ENCODE results near the gene ADK.

The ADK gene

GRCh38 chr10:74643596-74643975 is 492.6 kb downstream of the ADK start:
- in situ Hi-C loops (cut with MboI; ENCODE audit: low sequenced_read_pairs) = no loop called here

DNA sequence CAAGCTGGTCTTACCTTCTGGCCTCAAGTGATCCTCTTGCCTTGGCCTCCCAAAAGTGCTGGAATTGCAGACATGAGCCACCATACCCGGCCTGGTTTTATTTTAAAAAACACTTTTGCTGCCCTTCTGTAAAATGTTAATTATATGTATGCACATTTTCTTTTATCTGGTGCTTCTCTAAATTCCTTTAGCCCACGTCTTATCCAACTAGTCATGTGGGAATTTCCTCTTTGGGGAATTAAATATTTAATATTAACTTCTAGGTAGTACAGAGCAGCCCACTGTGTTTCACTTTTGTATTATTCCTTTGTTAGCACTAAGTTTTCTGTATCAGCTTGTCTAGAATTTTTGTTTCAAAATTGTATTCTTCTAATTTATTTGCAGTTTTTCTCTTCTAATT is 493.7 kb downstream of the ADK start:
- in situ Hi-C loops (cut with MboI; ENCODE audit: low sequenced_read_pairs) = no loop called here

GRCh38 chr10:74645692-74646091 is 494.7 kb downstream of the ADK start:
- in situ Hi-C loops (cut with MboI; ENCODE audit: low sequenced_read_pairs) = no loop called here

DNA sequence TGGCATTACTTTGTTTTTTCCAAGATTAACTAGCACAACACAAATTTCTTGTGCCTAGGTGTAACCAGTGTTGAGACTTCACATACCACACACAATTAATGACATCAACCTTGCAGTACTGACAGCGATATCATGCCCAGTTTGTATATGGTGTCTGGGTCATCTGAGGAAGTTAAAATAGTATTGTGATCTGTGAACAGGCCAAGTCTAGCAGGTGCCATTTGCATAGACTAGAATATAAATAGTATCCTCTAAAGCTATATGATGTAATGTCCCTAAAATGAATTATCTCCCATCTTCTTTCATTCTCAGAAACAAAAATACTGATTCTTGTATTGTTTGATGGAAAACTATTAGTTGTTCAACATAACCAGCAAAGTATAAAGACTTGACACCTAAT is 499.6 kb downstream of the ADK start:
- in situ Hi-C loops (cut with MboI; ENCODE audit: low sequenced_read_pairs) = no loop called here

GRCh38 chr10:74651565-74651964 is 500.5 kb downstream of the ADK start:
- in situ Hi-C loops (cut with MboI; ENCODE audit: low sequenced_read_pairs) = no loop called here

DNA sequence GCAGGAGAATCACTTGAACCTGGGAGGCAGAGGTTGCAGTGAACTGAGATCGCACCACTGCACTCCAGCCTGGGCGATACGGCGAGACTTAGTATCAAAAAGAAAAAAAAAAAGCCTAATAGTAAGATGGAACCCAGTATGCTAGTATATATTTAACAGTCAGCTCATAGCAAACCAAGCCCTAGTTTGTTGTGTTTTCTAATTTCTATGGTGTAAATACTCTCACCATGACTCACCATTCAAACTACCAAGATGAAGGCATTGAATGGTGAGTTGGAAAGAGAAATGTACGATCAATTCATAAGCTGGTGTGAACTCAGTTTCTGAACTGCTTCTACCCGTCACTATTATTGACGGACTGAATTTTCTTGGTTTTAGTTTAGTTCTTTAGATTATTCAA is 501.6 kb downstream of the ADK start:
- in situ Hi-C loops (cut with MboI; ENCODE audit: low sequenced_read_pairs) = no loop called here

DNA sequence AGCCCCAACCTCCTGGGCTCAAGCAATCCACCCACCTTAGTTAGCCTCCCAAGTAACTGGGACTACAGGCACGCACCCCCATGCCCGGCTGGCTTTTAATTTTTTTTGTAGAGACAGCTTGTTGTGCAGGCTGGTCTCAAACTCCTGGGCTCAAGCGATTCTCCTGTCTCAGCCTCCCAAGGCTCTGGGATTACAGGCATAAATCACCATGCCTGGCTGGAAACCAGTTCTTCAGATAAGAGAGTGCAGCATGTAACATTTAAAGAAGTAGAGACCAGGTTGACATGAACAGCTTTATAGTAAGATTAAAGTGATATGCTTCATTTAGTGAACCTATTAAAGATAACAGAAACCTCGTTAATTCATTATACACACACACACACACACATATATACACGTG is 507.5 kb downstream of the ADK start:
- in situ Hi-C loops (cut with MboI; ENCODE audit: low sequenced_read_pairs) = no loop called here

GRCh38 chr10:74662635-74663034 is 511.6 kb downstream of the ADK start:
- in situ Hi-C loops (cut with MboI; ENCODE audit: low sequenced_read_pairs) = no loop called here

- in situ Hi-C loops (cut with MboI; ENCODE audit: low sequenced_read_pairs) = no loop called here
These were observed 518.2 kb downstream of the ADK start for GRCh38 chr10:74669210-74669609.

DNA sequence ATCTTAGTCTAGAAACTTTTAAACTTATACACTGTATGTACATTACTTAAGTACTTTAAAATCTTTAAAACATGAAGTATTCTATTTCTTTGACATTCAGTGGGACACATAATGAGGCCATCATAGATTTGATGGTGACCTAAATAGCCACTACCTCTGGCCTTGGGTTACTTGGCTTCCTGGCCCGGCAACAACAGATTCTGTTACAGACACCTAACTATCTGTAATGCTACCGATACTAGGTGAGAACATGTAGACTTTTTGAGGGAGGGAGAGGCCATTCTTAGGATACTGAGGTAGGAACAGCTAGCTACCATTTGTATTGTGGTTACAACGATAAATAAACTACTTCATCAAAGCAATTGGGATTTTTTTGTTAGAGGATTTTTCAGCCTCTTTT is 520.7 kb downstream of the ADK start:
- in situ Hi-C loops (cut with MboI; ENCODE audit: low sequenced_read_pairs) = no loop called here

DNA sequence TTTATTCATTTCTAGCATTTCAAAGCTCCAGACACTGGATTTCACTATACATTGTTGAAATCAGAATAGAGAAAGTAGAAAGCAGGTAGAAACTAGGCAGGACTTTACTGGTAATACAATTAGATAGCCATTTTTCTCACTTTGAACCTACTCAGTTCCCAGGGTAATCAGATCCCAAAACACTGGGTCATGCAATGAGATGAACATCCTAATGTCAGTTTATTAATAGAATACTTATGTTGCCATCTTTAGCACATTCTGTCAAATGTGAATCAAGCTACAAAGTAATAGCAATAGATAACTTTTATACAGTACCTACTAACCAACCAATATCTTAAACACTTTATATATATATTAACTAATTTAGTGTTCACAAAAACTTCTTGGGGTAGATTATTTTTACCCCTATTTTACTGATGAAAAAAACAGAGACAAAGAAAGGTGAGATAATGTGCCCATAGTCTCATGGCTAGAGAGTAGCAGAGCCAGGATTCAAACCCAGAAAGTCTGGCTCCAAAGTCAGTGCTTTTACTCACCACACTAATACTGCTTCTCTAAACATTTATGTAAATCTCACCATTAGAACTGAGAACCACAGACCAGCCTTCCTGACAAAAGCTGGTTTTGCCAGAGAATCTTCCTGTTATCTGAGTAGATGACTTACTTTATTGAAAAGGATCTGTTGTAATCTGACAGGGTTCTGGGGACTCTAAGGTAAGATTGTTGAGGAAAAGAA is 521.6 kb downstream of the ADK start:
- in situ Hi-C loops (cut with MboI; ENCODE audit: low sequenced_read_pairs) = no loop called here

GRCh38 chr10:74674927-74675326 is 523.9 kb downstream of the ADK start:
- in situ Hi-C loops (cut with MboI; ENCODE audit: low sequenced_read_pairs) = no loop called here

DNA sequence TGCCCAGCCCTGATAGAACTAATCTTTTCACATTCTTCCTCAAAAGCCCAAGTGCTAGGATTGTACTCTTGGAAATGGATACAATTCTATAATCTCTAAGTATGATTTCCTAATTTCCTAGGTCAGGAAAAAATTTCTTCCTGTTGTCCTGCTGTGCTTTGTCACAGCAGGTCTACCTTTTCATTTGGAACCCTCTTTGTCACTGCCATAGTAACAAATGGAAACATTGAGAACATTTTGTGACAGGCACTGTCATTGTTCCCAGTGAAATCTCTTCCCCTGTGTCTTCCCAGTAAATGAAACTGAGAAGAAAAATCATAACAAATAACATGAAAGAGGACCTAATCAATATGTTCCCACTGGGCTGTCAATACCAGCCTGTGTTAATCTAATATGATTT is 524.5 kb downstream of the ADK start:
- in situ Hi-C loops (cut with MboI; ENCODE audit: low sequenced_read_pairs) = no loop called here

DNA sequence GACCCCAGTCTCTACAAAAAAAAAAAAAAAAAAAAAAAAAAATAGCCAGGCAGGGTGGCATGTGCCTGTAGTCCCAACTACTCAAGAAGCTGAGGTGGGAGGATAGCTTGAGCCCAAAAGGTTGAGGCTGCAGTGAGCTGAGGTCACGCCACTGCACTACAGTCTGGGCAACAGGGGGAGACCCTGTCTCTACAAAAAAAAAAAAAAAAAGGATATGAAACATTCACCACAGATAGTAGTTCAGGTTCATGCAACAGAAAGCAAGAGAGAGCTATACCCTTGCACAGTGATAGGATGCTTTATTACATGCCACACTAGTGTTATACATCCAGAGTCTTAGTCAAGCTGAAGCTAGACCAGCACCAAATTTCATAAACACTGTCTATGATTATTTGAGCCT is 526.9 kb downstream of the ADK start:
- in situ Hi-C loops (cut with MboI; ENCODE audit: low sequenced_read_pairs) = no loop called here

GRCh38 chr10:74681917-74682627 is 531.1 kb downstream of the ADK start:
- in situ Hi-C loops (cut with MboI; ENCODE audit: low sequenced_read_pairs) = no loop called here

- in situ Hi-C loops (cut with MboI; ENCODE audit: low sequenced_read_pairs) = no loop called here
These were observed 532.0 kb downstream of the ADK start for GRCh38 chr10:74683067-74683466.

GRCh38 chr10:74683621-74684364 is 532.8 kb downstream of the ADK start:
- in situ Hi-C loops (cut with MboI; ENCODE audit: low sequenced_read_pairs) = no loop called here

DNA sequence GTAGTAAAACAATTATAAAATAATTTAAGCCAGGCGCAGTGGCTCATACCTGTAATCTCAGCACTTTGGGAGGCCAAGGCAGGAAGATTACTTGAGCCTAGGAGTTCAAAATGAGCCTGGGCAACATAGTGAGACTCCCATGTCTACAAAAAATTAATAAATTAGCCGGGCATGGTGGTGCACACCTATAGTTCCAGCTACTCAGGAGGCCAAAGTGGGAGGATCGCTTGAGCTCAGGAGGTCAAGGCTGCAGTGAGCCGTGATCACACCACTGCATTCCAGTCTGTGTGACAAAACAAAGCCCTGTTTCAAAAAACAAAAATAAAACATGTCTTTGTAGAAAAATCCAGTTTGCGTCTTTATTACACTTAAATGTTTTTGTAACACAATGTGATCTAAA is 533.4 kb downstream of the ADK start:
- in situ Hi-C loops (cut with MboI; ENCODE audit: low sequenced_read_pairs) = no loop called here

- in situ Hi-C loops (cut with MboI; ENCODE audit: low sequenced_read_pairs) = no loop called here
These were observed 534.5 kb downstream of the ADK start for GRCh38 chr10:74685564-74685963.

- in situ Hi-C loops (cut with MboI; ENCODE audit: low sequenced_read_pairs) = no loop called here
These were observed 539.4 kb downstream of the ADK start for GRCh38 chr10:74690393-74690792.

- in situ Hi-C loops (cut with MboI; ENCODE audit: low sequenced_read_pairs) = no loop called here
These were observed 540.1 kb downstream of the ADK start for GRCh38 chr10:74691164-74691563.

Measured in hTERT RPE-1 (cell line).